ENCODE measurements around the gene UBE2D3. TPM values are rescaled to one million over a fixed set of nuclear protein-coding genes. Genes with fewer than 3 reads are reported as not detected.

UBE2D3 gene
- total RNA-seq, 4 donors from 2014 or later: 278 to 377 (median 304) TPM

DNA sequence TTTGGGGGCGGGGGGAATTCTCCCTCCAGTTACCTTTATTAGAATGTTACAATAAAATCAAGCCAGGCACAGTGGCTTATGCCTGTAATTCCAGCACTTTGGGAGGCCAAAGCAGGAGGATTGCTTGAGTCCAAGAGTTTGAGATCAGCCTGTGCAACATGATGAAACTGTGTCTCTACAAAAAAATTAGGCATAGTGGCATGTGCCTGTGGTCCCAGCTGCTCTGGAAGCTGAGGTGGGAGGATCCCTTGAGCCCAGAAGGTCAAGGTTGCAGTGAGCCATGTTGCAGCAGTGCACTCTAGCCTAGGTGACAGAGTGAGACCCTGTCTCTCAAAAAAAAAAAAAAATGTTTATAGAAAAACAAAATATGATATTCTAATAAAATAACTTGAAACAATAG, 5.3 kb upstream of the UBE2D3 start:
- 87 to 100% methylated on average over 1 of the region's 1 CpG for WGBS, 2 donors
- Histone ChIP-seq H3K4me3 (no peak overlapping the region), H3K27me3 (no peaks in the 10 kb centered on the region), H3K9me3 (no peaks in the 10 kb centered on the region), H3K4me1 (peaks cover 0 to 15% (median 7%) of the 10 kb centered on the region in 3 donors), H3K36me3 (no peaks in the 10 kb centered on the region), H3K27ac (no peak overlapping the region)
- DNase-seq: no peak
- intact Hi-C loops (cut with DNase I): no loop called here
- TF ChIP-seq CTCF (IDR thresholded peaks at IDR 0.05) (no peak), POLR2A (IDR thresholded peaks at IDR 0.05) (no peak)

DNA sequence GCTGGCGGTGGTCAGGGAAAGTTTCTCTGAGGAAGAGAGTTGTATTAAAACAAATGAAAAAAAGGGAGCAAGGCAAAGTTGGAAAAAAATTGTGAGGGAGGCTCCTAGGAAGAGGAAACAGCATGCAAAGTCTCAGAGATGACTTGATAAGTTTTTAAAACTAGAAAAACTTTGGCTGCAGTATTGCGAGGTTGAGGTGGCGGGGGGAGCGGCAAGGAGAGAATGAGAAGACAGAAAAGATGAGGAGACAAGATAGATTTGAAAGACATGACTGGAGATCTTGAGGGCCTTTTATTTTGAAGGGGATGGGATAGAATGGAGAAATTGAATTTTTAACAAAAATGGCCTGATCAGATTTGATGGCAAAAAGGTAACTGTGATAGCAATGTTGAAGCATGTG, 4.8 kb upstream of the UBE2D3 start:
- no peaks in the 10 kb centered on the region for H3K27me3 ChIP-seq
- intact Hi-C loops (cut with DNase I): no loop called here
- WGBS, 2 donors: 93 to 97% methylated on average over 4 of the region's 4 CpGs

DNA sequence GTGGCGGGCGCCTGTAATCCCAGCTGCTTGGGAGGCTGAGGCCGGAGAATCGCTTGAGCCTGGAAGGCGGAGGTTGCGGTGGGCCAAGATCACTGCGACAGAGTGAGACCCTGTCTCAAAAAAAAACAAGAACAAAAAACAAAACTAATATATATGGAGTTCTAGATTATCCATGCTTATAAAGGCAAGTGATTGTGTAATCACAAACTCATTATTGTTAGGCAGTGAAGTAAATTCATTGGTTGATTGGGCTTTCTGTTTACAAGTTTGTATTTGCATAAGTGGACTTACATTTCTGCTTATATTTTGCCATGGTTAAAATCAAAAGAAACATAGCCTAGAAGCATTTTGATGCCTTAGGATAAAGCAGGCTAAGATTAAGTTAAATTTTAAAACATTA, 2.5 kb upstream of the UBE2D3 start:
- no peak for TF ChIP-seq CTCF (IDR thresholded peaks at IDR 0.05)
- TF ChIP-seq POLR2A (IDR thresholded peaks at IDR 0.05): no peak
- no peak for DNase-seq
- intact Hi-C loops (cut with DNase I): loop anchor here (5.0 kb wide), 3 partner anchors 37 to 328 kb away; partner anchors contain the start of genes CISD2, MANBA and NFKB1
- Histone ChIP-seq H3K36me3 (no peaks in the 10 kb centered on the region), H3K4me1 (peaks cover 0 to 16% (median 7%) of the 10 kb centered on the region in 3 donors), H3K9me3 (no peaks in the 10 kb centered on the region), H3K27me3 (no peaks in the 10 kb centered on the region), H3K27ac (peak overlapping the region in 2 of 4 donors; percentile 99 to 100), H3K4me3 (no peak overlapping the region)
- 94 to 97% methylated on average over 7 of the region's 7 CpGs for WGBS, 2 donors

More for the DNA sequence above, 4.8 kb upstream of the UBE2D3 start:
- DNase-seq: no peak
- H3K27ac ChIP-seq: no peak overlapping the region
- no peaks in the 10 kb centered on the region for H3K36me3 ChIP-seq
- H3K4me3 ChIP-seq: no peak overlapping the region
- H3K9me3 ChIP-seq: no peaks in the 10 kb centered on the region
- TF ChIP-seq CTCF (IDR thresholded peaks at IDR 0.05): no peak
- peaks cover 0 to 15% (median 7%) of the 10 kb centered on the region in 3 donors for H3K4me1 ChIP-seq

GRCh38 chr4:102828497-102828808, 1.1 kb upstream of the UBE2D3 start:
- Histone ChIP-seq H3K36me3 (no peaks in the 10 kb centered on the region), H3K27ac (peak overlapping the region; percentile 99 to 100 (median 100)), H3K4me3 (peak overlapping the region; percentile 78 to 99 (median 94)), H3K9me3 (no peaks in the 10 kb centered on the region), H3K27me3 (no peaks in the 10 kb centered on the region), H3K4me1 (peaks cover 3 to 29% (median 16%) of the 10 kb centered on the region in 3 donors)
- no peak for DNase-seq
- intact Hi-C loops (cut with DNase I): loop anchor here (5.0 kb wide), 3 partner anchors 39 to 326 kb away; partner anchors contain the start of genes CISD2, MANBA and NFKB1
- WGBS, 2 donors: 0% methylated on average over 4 of the region's 4 CpGs
- TF ChIP-seq CTCF (IDR thresholded peaks at IDR 0.05) (no peak), POLR2A (IDR thresholded peaks at IDR 0.05) (no peak)

DNA sequence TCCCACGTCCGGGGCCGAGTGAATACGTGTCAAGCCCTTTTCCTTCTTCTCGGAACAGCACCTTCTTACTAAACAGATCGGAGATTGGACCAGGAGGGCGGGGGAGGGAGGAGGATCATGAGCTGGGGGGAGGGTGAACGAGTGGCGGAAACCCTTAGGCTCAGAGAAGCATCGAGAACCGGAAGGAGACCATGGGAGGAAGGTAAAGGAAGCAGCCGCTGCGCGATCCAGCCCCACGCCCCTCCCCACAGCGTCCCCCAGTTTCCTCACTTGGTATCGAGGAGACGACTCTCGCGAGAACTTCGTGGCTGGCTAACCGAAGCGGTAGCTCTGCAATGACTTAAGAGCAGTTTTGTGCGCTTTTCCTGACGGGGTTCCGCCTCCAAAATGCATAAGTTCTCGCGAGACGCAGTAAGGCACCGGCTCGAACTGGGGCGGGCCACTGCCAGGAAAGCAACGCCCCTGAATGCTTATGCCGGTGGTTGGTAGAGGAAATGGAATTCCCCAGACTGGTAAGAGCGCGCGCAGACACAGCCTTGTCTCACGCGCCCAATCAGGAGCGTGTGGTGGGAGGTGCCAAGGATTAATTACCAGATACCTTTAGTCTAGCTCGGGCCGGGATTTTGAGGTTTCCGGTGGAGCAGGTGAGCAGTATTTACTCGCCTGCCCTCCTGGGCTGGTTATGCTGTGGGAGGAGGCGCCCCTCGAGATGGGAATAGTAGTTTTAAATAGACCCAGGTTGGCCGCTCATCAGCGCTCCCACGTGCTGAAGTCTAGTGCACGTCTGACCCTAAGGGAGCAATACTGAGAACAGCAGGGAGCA, 534 bp upstream of the UBE2D3 start:
- Histone ChIP-seq H3K4me1 (peaks cover 9 to 35% (median 20%) of the 10 kb centered on the region in 3 donors), H3K4me3 (peak overlapping the region; percentile 78 to 99 (median 94)), H3K27me3 (no peaks in the 10 kb centered on the region), H3K9me3 (no peaks in the 10 kb centered on the region), H3K27ac (peak overlapping the region; percentile 99 to 100 (median 100)), H3K36me3 (no peaks in the 10 kb centered on the region)
- peak; percentile 98 for DNase-seq
- TF ChIP-seq CTCF (IDR thresholded peaks at IDR 0.05) (peak in 1 of 6 experiments; percentile 4), POLR2A (IDR thresholded peaks at IDR 0.05) (peak in 3 of 4 donors; percentile 61 to 84 (median 78))
- WGBS, 2 donors: 0 to 3% methylated on average over 5 to 22 of the region's 50 CpGs
- intact Hi-C loops (cut with DNase I): loop anchor here (5.0 kb wide), 3 partner anchors 39 to 326 kb away; partner anchors contain the start of genes CISD2, MANBA and NFKB1

All from esophagus squamous epithelium (tissue), 5 donors.